Thyroid gland (tissue), 4 donors: Measurements from ENCODE around the gene OR2A25.

Source experiments
- POLR2A ChIP-seq, 2 donors: fragments of 450-650 bp; IDR thresholded peaks; one replicate each; pipeline ENCODE4 v1.6.1; 2017; ENCODE audit warnings: antibody characterized with exemption in 2 of 2, mild to moderate bottlenecking in 2 of 2, moderate library complexity in 1 of 2
- TF ChIP-seq, protein P1 (sequence below), 6 experiments: fragments of 200-600 bp in 3 of 6; fragments of 450-650 bp in 3 of 6; sonication (generic) in 3 of 6; IDR thresholded peaks; one replicate each; pipeline ENCODE4 v1.5.1; 2016 to 2019; ENCODE audit warnings: antibody characterized with exemption in 6 of 6, mild to moderate bottlenecking in 2 of 6, inconsistent platforms in 1 of 6, moderate library complexity in 1 of 6

DNA sequence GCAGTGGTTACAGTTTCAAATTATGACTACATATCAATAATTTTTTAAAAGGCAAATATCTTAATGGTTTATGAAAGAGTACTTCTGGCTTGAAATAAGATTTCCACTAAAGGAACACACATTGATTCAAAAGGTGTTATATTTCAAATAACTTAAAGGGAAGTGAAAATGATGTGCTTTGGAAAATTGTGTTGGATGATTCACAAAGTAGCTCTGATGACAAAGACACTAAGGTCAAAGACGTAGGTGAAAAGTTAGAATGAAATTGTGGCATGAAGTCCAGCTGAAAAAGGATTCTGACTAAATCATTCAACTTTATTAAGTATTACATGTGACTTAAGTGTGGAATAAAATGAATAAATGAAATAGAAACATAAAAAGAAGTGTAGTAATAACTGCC is 41.6 kb upstream of the OR2A25 start:
- TF ChIP-seq POLR2A (IDR thresholded peaks at IDR 0.05), result no peak
- TF ChIP-seq, protein P1, sequence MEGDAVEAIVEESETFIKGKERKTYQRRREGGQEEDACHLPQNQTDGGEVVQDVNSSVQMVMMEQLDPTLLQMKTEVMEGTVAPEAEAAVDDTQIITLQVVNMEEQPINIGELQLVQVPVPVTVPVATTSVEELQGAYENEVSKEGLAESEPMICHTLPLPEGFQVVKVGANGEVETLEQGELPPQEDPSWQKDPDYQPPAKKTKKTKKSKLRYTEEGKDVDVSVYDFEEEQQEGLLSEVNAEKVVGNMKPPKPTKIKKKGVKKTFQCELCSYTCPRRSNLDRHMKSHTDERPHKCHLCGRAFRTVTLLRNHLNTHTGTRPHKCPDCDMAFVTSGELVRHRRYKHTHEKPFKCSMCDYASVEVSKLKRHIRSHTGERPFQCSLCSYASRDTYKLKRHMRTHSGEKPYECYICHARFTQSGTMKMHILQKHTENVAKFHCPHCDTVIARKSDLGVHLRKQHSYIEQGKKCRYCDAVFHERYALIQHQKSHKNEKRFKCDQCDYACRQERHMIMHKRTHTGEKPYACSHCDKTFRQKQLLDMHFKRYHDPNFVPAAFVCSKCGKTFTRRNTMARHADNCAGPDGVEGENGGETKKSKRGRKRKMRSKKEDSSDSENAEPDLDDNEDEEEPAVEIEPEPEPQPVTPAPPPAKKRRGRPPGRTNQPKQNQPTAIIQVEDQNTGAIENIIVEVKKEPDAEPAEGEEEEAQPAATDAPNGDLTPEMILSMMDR (IDR thresholded peaks at IDR 0.05), result no peak
